NCI-H128 (cell line): ENCODE measurements around the gene ABLIM2.

Source experiments
- DNase-seq: peaks from one replicate; lab custom pipeline; 2025; ENCODE audit not compliant: unreplicated experiment; lab: John Stamatoyannopoulos, UW

The ABLIM2 gene

DNA sequence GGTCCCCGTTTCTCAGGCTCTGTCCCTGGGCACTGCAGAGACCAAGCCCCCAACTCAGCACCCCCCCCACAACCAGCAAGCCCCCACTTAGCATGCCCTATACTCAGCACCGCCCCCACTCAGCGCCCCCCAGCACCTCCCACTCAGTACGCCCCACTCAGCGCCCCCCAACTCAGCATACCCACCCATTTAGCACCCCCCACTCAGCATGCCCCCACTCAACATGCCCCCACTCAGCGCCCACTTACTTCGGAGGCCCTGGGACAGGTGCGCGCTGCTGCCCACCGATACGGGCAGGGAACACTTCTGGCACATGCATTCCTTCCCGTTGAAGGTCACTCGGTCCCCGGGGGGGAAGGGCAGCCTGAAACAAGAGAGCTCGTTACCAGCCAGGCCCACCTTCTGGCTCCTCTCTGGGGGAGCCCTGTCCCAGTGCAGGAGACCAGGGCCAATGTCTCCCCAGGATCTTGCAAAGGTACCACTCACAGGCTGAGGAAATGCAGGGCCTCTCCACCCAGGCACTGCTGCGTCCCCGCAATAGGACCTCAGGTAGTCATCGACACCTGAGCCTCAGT lies 70.6 kb downstream of the ABLIM2 start:
- DNase-seq, result no peak

DNA sequence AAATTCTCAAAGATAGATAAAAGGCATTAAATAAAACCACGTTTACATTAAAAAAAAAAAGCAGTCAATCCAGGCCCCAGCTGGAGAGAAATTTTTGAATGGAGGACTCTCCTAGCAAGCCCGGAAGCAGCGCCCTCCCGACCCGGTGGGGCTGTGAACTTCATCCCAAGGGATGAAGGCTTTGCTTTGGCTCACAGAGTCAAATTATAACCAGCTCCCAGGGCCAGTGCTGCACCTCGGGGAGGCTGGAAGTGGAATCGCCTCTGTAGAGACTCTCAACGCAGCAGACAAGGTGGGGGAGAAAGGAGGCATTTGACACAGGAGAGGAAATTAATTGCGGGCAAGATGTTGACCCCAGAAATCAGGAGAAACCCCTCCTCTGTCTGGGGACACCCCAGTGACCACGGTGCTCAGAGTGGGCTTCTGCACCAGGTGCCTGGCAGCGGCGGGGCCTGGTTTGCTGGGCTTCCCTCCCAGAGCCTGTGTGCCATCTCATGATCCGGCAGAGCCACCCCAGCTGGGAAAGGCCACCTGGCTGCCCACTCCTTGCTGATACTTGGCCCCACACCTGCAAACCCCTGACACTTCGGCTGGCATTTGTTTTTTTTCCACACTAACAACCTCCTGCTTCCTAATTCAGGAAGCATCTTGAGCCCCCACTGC lies 71.7 kb downstream of the ABLIM2 start:
- DNase-seq, result no peak

DNA sequence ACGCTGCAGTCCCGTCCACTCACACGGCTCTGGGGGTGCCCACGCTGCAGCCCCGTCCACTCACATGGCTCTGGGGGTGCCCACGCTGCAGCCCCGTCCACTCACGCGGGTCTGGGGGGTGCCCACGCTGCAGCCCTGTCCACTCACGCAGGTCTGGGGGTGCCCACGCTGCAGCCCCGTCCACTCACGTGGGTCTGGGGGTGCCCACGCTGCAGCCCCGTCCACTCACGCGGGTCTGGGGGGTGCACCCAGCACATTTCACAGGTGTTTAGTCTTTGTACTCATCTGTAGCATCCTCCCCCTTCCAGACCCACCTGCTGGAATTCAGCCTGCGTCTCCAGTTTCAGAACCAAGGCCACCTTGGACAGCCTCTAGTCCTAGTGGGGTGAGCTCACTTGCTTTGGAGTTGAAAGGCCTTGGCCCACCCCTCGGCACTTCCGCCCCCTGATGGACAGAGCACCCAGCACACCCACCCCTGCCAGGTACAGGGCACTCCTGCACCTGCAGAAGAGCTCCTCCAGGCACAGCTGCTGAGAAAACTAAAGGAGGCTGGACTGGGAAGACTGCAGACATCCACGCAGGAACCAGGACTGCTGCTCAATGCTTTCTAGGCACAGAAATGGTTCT lies 73.0 kb downstream of the ABLIM2 start:
- no peak for DNase-seq

DNA sequence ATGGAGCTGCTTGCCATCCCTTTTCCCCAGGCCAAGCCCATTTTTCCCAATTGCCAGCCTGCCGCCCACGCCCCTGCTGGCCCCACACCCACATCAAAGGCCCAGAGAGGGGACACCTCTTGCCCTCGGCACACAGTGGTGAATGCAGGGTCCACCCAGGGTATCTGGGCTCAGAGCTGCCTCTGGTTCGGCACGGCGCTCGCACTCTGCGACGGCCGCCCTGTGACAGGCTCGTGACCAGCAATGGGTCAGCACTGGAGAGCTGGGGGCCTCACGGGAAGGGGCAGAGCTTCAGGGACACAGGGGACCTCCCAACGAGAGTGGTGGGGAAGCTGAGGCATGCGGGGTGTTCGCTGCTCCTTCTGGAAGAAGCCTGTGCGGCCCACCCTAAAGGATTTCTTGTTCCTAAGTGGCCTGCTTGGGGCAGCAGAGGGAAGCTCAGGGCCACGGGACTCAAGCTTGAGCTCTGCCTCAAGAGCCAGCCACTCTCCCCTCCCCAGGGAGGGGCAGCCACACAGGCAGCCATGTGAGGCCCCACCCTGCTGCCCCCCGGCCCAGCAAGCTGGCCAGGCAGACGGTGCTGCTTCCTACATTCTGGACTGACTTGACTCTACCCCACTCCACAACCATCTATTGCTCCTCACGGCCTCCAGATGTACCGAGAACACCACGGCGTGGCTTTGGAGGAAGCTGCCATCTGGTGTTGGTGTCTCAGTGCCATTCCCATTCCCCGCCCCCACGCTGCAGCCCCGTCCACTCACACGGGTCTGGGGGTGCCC lies 73.7 kb downstream of the ABLIM2 start:
- DNase-seq, result no peak

DNA sequence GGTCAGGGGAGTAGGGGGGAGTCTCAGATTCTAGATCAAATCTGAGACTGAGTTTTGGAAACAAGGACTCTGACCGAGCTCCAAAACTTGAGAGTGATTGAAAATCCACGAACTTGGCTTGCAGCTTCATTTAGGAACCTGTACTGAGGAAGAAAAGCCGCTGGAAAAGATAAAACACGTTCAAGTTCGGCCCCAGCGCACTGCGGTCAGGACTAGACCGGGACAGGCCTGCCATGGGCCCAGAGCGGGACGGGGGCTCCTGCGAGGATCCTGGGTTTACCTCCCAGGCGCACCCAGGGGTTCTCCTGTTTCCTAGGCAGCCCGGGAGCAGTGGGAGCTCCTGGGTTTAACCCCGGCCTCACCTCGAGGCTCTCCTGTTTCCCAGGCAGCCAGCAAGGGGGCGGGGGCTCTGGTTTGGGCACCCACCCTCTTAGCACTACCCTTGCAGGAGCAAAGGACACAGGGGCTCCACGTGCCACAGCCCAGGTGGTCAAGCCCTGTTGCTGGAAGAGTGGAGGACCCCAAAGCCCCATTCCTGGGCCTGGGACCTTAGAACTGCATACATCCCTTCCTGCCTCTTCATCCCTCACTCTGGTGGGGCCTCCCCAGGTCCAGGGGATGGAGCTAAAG lies 74.5 kb downstream of the ABLIM2 start:
- DNase-seq, result no peak

DNA sequence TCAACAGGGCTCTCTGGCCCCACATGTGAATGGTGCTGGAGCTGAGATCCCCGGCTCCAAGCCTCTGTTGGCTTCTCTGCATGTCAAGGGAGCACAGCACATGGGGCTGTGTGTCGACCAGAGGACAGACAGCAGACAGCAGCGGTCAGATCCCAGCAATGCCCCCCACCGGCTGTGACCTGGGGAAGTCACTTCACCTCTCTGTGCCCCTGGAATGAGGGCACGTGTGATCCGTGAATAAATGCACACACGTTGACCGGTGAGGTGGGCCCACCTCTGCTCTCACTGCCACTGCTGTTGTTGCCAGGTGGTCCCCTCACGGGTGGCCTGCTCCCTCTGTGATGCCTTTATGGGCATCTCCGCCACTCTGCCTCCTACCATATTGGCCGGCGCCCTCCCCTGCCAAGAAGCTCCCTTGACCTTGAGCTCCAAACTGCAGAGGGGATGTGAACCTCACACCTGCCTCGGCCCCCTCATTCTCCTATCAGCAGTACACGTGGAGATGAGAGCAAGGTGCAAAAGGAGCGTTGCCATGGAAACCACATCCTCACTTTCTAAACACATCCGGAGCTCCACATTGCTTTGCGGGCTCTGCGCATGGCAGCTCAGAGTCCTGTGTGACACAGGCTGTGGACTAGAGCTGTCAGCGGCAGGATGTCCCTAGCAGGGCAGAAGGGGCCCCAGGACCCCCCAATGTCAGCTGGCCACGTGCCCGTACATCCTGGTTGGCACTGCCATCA lies 75.4 kb downstream of the ABLIM2 start:
- no peak for DNase-seq

DNA sequence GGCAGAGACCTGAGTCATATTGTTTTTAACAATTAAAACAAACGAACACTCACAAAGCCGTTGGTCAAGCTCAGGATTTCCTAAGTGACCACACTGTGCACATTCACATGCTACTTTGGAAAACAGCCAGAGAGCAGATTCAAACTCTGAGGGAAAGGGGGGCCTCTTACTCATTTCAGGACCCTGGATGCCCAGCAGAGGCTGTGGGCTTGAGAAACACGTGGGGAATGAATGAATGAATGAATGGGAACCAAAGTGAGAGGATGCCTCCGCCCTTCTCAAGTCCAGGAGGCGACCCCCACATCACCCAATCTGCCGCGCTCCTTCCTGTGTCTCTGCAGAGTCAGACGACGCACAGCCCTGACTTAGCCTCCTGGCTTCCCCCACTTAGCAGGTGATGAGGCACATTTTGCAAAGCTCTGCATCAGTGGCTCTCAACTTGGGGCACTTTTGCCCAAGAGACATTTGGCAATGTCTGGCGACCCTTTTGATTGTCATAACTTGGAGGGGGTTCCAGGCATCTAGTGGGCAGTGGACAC lies 76.0 kb downstream of the ABLIM2 start:
- DNase-seq, result no peak

DNA sequence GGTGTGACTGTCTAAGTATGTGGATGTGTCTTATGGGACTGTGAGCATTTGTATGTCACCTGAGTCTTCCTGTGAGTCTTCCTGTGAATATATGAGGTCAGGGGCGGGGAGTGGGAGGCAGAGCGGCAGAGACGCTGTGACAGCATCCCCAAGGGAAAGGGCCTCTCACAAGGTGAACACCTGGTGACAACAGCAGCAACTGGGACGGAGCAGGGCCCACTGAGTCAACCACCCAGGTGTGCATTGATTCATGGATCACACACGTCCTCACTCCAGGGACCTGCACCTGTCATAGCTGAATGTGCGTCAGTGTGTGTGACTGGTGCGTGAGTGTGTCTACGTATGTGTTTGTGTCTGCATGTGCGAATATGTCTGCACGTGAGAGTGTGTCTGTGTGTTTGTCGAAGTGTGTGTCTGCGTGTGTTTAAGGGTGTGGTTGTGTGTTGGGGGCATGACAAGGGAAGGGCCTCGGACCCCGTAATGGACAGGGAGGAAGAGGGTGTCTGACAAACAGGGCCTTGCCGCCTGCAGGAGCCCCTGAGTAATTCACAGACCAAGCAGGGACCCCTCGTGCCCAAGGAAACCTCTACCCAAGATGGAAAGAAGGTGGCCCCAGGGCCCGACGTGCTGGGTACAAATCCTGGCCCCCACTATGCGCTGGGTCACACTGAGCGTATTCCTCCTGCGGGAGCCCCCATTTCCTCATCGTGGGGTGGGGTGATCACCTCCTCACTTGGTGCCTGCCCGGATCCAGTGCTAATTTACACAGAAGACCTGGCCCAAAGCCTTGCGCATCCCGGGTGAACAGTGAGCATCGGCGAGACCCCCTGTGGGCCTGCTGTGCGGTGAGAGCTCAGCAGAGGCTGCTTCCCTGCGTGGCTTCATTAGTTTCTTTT lies 76.7 kb downstream of the ABLIM2 start:
- no peak for DNase-seq

DNA sequence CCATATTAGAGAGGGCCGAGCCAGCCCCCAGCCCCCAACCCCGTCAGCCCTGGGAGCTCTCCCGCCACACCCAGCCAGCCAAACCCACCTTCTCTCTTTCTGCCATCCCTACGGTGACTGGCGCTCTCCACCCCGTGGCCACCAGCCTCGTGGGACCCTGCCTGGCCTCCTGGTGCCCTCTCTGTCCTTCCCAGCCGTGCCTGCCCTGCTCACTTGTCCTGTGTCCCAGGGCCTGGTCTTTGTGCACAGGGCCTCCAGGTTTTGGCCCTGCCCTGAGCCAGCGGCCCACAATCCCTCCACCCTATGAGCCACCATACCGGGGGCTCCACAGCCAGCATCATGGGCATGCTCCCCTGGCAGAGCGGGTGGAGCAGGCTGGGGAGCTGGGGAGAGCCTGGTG lies 77.4 kb downstream of the ABLIM2 start:
- DNase-seq, result no peak

DNA sequence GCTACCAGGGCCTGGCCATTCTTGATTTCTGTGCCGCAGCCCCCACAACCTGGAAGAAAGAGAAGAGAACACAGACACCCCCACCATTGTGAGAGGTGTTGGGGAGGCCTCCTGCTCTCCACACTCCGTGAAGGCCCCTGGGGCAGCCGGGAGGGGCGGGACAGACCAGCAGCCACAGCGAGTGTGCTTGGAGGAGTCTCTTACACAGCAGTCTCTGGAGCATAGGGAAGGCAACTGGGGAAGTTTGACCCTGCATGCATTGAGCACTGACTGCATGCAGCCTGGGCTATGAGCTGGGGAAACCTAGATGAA lies 77.9 kb downstream of the ABLIM2 start:
- no peak for DNase-seq

DNA sequence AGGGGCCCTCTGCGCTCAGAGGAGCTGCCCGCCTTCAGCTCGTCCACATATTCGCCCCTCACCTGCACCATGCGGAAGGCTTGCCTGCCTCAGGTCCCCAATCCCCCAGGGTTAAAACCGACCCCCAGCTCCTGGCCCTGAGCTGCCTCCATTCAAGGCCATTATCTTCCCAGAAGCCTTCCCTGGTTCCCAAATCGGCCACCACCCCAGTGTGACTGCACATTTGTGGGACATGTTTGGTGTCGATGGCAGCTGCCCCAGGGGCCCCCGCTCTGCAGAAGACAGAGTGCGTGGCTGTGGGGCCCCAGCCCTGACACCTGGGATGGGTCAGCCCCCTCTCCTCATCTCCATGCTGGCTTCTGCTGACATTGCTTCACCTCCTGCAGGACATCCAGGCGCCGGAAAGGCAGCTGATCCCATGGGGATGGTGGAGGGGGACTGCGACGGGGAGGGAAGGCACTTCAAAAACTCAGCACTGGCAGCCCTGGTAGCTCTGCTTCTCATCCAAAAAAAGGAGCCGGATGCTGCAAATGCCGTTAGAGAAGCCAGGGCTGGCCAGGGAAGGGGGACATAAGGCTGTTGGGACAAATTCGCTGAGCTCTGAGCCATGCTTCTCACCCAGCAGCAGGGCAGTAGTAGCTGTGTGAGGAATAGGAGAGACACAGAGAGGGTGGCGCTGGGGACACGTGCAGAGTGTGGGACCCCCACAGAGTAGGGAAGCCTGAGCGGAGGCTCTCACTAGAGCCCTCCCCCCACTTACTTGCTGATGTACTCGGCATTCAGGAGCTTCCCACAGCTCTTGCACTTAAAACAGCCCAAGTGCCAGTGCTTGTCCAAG lies 78.5 kb downstream of the ABLIM2 start:
- no peak for DNase-seq

DNA sequence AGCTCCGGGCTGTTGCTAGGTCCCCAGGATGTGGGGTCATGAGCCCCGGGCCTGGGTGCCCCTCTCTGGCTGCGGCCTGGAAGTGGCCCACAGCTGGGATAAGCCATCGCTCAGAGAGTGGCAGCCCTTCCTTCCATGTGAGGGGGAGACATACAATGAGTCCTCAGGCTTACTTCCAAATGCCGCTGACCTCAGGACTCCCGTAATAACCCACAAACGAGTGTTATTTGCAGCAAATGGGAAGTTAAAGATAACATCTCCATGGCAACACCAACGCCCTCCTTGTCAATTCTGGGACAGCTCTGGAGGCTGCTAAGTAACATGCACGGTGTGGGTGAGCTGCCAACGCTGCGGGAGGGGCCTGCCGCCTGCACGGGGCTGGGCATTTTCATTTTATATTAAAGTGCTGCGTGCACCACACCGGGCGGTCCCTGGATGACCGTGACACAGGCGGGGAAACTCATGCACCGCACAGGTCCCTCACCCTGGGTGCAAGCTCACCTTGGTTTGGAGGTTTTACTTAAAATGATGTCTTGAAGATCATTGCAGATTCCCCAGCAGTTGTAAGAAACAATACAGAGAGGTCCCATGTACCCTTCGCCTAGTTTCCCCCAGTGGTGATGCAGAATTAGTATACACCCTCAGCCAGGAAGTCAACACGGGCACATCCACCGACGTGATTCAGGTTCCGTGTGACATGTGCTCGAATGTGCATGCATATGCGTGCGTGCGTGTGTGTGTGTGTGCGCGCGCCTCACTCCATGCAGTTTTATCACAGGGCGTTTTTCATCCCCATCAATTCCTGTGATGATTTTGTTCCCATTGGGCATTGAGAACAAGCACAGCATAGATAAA lies 79.4 kb downstream of the ABLIM2 start:
- no peak for DNase-seq

DNA sequence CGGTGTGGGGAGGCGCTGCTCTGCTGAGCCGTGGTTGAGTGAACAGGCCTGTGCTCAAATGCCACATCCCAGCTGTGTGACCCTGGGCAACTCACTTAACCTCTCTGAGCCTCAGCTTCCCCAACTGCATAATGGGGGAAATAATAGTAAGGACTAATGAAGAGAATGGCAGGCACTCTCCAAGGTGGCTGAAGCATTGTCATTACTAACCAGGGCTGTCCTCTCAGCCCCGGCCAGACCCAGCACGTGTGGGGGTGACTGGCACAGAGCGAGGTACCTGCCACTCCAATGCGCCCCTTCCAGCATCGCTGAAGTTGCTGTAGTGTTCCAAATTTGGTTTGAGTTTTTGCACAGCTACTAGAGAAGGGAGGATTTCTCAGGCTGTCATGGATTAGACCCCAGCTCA lies 80.0 kb downstream of the ABLIM2 start:
- no peak for DNase-seq

DNA sequence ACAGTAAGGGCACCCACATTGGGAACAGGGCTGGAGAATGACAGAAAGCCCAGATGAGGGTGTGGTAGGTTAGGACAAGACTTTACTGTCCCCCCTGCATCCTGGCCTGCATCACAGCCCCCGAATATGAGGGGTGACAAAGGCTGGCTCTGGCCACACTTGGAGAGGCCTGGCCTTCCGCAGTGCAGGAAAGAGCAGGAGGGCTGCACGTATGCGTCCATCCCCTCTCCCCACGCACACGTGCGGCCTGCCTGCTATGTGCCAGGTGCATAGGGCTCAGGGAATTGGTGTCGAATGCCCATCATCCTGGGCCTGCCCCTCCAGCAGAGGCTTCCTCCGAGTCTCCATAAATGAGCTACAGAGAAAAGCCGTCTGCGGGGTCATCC lies 80.5 kb downstream of the ABLIM2 start:
- DNase-seq, result no peak

DNA sequence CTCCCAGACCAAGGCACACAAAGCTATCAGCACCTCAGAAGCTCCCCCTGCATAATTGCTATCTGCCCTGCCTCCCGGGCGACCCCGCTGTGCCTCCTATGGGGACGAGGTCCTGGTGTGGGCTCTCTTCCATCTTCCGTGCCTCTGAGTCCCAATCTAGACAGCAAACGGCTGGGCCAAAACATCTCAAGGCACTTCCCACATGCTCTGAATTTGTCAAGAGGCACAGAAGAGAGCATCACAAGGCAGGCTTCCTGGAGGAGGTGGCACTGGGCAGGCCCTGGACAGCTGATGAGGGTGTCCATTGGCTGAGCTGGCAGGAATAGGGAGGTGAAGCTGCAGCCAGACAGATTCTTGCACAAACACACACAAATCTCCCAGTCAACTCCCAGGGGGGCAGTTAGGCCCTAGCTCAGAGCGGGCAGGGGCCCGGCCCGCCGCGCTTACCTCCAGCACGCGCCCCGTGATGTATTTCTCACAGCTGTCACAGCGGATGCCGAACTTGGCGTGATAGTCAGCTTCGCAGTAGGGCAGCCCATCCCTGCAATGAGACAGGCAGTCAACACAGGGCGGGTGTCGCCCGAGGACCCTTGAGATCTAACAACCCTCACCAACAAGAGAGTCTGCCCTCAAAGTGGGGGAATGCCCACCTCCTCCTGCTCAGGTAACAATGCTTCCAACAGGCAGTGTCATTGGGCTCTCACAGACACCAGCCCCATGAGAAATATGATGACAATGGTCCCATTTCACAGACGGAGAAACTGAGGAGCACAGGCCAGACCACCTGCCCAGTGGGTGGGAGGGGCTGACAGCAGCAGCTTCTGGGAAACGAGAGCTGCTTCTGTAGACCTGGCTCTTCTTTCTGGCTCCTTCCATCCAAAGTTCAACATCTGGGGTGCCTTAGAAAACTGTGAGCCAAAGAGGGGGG lies 81.2 kb downstream of the ABLIM2 start:
- DNase-seq, result no peak

DNA sequence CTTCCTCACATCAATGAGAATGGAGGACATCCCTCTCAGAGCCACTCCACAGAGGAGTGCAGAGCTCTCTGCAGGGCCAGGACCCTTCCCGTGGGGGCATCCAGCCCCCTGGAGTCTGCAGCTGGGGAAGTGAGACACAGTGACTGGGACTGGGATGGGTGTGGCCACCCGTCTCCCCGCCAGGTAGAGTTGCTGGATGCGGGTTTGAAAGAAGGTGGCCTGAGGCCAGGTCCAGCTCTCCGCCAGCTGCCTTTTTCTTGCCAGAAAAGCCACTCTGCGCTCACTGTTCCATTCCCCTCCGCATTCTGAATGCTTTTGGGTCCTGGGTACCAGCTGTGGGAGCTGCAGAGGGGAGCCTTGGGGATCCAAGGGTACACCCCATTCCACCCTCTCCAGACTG lies 82.6 kb downstream of the ABLIM2 start:
- no peak for DNase-seq
